ENCODE data around the gene DMRT3.
"Not testable (repeated sequence)": the region's sequence is repeated elsewhere in the genome, so short reads cannot be mapped to it uniquely, and the experiment has no call there.

The DMRT3 gene

DNA sequence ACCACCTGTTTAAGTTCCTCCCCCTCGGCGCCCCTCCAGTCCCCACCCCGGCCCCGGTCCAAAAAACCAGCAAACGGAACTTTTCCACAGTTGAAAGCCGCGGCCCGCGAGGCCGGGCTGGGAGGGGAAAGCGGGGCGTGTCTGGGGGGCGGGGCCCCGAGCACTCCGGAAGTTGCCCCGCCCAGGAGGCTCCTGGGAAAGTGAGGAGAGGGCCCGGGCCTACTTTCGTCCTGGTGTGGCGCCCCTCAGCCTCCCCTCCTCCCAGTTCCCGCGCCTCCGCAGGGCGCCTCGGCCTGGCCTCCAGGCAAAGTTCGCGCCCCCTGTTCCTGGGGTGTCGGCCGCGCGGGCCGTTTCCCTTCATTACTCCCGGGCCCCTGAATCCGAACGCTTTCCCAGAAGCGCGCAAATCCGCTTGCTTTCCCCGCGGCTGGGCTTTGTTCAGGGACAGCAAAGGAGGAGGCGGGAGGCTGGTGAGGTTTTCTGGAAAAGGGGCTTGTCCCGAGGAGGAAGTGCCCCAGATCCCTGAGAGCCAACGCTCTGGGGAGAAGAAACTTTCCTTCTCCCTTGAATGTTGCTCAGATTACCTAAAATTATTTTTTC lies 4.5 kb upstream of the DMRT3 start:
- no peak for DNase-seq (ENCODE audit: low read depth)

DNA sequence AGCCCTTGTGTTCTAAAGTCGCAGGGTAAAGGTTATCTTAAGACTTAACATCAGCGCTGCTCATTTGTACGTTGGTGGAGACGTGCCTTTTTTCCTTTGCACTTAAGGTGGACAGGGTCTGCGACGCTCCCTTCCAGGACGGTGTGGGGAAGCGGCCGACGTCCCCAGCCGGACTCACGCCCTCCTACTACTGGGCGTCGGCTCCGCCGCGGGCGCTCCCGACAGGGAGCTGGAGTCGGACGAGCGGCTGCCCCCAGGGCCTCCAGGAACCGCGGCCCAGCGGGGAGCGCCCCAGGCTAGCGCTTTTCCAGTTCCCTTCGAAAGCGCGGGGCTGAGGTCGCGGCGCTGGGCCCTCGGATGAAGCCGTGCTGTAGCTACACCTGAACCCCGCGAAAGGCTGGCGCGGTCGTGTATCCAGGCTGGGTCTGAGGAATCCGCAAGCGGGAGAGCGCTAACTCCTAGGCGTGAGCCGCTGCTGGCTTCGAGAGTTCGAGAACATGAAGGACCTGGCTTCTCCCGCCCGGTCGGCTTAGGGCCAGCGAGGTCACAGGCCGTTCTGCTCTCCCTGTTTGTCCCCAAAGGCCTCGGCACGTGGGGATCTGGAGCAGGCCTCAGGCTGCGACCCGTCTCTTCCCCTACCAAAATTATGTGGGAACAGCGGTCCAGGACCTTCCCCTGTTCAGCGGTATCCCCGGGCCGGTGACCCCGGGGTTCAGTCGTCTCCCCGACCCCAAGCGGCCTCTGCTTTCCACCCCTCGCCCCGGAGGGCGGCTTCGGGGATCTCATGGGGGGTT lies 3.8 kb upstream of the DMRT3 start:
- no peak for DNase-seq (ENCODE audit: low read depth)

DNA sequence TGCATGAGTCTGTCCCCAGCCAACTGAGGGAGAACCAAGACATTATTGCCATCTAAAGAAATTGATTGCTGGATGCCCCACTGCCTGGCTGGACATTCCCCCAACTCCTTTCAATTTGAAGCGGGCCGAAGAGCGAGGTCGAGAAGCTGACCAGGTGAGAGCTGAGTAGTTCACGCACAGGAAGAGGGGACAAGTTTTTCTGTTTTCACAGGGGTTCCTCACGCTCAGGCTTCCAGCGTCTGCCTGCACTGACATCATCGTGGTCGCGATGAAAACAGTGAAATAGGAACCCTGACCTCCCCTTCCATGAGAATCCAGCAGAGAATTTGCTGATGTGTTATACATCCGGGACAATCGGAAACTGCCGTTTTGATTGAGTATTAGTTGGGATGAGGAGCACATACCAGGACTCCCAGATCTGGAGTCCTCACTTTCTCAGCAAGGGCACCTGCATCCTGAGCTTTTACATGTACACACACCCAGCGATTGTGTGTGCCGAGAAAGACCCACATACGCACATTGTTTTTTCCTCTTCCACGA lies 3.1 kb upstream of the DMRT3 start:
- DNase-seq (ENCODE audit: low read depth), result no peak

- no peak for DNase-seq (ENCODE audit: low read depth)
Observed at GRCh38 chr9:974031-974995, 2.1 kb upstream of the DMRT3 start.

DNA sequence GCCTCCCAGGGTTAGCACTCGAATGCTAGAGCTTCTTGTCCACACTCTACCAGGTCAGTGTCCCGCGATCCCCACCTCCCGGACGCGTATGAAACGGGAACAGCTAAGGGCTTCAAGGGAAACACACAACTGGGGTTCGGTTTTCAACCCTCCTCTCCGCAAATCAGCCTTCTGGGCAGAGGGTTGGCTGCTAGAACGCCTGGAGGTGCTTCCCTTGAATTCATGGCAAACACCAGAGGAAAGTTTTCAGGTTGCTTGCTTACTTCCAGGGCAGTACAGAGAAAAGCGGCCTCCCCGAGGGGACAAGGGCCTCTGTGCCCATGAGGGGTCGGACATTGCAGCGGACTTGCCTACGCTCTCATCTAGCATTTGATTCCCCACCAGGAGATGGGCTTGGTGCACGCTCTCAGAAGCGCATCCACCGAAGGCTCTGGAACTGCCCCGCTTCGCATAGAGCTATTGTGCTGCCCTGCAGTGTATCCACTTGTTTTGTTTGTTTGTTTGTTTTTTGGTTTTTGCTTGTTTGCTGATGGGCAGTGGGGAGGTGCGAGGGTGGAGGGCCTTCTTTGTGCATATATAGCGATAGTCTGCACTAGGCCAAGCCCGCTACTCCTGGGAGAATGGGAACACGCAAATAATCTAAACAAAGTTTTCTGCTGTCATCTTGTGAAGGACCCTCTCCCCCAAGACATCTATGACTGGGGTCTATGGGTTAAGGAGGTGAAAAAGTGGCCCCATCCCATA lies 1.3 kb upstream of the DMRT3 start:
- DNase-seq (ENCODE audit: low read depth), result no peak

- DNase-seq (ENCODE audit: low read depth), result no peak
Observed at GRCh38 chr9:975740-976257, 656 bp upstream of the DMRT3 start.

DNA sequence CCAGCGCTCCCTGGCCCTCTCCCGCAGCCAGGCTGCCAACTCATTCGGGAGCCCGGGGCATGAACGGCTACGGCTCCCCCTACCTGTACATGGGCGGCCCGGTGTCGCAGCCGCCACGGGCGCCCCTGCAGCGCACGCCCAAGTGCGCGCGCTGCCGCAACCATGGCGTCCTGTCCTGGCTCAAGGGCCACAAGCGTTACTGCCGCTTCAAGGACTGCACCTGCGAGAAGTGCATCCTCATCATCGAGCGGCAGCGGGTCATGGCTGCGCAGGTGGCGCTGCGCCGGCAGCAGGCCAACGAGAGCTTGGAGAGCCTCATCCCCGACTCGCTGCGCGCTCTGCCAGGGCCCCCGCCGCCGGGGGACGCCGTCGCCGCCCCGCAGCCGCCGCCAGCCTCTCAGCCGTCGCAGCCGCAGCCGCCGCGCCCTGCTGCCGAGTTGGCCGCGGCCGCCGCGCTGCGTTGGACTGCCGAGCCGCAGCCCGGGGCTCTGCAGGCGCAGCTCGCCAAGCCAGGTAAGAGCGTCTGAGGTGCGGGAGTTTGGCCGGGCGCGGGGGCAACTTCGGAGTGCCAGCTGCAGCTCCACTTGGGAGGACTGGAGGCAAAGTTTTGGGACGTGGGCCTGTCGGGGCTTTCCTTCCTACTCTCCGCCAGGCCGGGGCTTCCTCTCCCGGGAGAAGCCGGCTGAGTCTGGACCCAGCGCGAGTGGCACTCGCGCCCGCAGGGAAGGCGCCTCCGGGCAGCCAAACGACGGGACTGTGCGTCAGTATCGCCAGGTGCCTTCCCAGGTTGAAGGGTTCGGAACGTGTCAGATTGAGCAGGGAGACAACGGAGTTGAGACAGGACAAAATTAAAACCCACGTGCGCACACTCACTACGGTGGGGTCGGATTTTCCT lies 735 bp downstream of the DMRT3 start:
- DNase-seq (ENCODE audit: low read depth), result no peak

GRCh38 chr9:977838-978830 lies 1.7 kb downstream of the DMRT3 start:
- DNase-seq (ENCODE audit: low read depth), result no peak

GRCh38 chr9:979983-980382 lies 3.5 kb downstream of the DMRT3 start:
- no peak for DNase-seq (ENCODE audit: low read depth)

DNA sequence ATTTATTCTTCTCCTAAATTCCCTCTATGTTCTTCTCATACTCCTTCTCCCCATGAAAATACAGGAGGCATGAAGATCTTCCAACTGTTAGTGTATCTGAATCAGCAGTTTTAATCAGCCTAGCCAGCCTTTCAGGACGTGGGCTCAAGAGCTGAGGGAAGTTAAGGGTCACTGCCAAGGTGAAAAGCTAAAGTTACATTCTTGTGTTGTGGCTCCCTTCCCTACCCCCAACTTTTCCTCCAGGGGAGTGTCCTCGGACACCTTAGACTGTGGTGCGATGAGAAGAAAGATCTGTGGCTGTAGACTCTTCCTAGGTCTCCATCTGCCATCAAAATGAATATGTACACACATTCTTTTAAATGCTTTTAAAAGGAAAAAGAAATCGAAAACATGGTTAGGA lies 4.2 kb downstream of the DMRT3 start:
- no peak for DNase-seq (ENCODE audit: low read depth)

GRCh38 chr9:981491-981898 lies 5.0 kb downstream of the DMRT3 start:
- DNase-seq (ENCODE audit: low read depth), result no peak

DNA sequence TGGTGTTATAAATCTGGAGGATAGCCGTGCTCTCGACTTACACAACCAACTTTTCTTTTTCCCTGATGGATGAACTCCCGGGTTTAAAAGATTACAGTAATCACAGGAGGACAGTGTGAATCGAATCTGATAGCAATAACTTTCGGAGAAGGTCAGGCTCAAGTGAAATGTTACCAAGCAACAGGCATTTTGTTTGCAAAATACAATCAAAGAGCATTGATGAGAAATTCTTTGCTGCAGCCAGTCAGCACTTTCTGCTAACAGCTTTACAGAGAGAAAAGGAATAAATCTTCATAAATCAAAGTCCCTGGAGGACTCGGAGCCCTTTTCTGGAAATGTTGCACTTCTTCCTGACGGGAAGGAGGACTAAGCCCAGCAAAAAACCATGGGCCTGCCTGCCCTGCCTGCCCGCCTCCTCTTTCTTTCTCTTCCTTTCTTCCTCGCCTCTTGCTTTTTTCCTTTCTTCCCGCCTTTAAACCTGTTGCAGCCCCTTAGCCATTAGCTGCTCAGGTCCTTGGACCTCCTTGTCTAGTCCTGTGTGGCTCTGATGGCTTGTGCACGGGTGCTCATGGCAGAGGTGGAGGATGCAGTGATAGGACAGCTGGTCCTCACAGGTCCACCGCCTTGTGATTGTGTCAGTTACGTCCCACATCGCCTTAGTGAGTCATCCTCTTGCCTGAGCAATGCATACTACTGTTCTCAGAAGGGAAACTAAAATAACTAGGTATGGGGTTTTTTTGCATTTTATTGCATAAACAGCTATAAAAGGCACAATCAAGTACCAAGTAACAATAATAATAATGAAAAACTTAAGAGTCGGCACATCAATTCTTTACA lies 6.2 kb downstream of the DMRT3 start:
- no peak for DNase-seq (ENCODE audit: low read depth)

DNA sequence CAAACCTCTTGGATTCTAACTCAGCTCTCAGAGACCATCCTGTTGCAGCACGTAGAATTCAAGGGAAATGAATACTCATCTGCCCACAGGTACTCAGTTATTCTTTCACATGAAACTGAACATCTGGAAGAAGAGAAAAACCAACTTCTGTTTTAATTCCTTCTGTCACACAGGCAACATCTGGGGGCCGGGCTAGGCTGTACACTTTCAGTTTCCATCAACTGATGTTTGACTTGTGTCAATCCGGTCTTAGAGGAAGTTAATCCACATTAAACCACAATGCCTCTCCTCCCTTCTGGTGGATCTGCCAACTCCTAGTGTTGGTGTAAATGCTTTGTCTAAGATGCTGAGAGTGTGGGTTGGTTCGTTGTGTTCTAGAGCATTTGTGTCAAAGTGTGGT lies 17.6 kb downstream of the DMRT3 start:
- DNase-seq (ENCODE audit: low read depth), result no peak

DNA sequence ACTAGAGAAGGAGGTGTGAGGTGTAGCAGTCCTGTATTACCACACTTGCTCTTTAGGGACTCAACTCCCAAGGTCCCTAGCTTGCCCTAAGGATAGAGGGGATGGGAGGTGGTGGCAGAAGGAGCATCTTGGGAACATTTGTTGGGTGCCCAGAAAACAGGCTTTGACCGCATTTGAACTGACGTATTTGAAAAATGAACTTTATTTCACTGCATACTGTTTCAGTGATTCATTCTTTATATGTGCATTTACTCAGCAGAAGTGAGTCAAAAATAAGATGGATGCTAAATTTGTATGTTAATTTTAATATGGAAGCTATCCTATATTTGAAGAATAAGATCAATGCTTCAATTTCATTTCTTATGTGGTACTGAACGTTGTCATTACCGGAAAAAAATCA lies 18.7 kb downstream of the DMRT3 start:
- no peak for DNase-seq (ENCODE audit: low read depth)

DNA sequence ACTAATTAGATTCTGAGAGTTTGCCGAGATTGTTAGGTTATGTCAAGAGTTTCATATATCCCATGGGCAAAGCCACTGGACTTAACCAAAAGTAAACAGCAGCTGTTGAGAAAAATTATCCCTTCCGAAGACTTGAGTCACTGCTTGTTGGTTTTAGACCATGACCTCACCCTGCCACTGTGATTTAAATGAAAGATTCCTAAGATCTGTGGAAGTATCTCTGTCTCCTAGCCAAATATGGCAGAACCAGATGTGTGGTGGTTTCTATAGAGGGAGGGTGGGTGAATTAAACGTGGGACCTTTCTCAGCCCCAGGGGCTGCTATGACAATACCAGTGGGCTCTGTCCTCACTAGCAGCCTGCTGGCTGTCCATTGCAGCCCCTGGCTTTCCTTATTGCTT lies 19.3 kb downstream of the DMRT3 start:
- DNase-seq (ENCODE audit: low read depth), result no peak

DNA sequence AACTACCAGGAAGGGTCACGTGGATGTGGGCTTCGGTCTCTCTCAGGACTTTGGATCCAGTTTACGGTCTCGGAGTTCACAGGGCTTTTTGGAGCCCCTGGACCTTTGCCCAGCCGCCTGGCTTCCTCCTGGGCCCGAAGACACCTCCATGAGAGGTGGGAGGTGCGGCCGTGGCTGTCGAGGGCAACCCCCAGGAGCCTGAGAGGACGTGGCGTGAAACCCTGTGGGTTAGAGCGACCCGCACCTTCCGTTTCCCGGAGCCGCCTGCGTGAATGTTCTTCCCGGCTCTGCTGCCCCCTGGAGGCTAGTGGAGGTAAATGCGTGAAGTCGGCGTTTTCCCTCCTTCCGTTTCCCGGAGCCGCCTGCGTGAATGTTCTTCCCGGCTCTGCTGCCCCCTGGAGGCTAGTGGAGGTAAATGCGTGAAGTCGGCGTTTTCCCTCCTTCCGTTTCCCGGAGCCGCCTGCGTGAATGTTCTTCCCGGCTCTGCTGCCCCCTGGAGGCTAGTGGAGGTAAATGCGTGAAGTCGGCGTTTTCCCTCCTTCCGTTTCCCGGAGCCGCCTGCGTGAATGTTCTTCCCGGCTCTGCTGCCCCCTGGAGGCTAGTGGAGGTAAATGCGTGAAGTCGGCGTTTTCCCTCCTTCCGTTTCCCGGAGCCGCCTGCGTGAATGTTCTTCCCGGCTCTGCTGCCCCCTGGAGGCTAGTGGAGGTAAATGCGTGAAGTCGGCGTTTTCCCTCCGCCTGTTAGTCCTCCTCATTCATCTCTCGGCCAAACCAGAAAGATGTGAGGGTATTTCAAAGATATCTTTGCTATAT lies 22.1 kb downstream of the DMRT3 start:
- not testable (repeated sequence) for DNase-seq (ENCODE audit: low read depth)

DNA sequence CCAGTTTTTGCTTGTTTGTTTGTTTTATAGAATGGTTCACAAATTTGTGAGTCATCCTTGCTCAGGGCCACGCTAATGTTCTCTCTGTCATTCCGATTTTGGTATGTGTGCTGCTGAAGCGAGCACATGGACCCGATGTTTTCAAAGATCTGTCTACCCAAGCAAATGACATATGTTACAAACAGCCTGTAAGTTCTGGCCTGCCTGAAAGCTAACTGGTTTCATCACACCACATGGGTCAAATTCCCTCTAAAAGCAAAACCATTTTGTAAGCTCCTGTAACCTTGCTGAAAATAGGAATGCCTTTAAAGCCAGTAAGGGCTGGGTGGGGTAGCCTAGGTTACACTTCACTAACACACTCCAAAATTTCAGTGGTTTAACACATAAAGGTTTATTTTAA lies 25.4 kb downstream of the DMRT3 start:
- no peak for DNase-seq (ENCODE audit: low read depth)

All from HS-27A (cell line).